ENCODE results near the gene TPM4.
A peak's percentile ranks its signal among the peaks of the same experiment; 100 is the strongest.

TPM4 gene

GRCh38 chr19:16042533-16043085, 33.7 kb upstream of the TPM4 start:
- DNase-seq = no peak

DNA sequence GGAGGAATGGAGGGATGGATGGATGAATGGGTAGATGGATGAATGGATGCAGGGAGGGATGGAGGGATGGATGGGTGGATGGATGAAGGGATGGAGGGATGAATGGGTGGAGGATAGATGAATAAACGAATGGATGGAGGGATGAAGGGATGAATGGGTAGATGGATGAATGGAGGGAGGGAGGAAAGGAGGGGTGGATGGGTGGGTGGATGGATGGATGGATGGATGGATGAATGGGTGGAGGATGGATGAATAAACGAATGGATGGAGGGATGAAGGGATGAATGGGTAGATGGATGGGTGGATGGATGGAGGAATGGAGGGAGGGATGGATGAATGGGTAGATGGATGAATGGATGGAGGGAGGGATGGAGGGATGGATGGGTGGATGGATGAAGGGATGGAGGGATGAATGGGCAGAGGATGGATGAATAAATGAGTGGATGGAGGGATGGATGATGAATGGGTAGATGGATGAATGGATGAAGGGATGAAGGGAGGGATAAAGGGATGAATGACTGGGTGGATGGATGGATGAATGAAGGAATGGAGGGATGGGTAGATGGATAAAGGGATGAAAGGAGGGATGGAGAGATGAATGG, 33.0 kb upstream of the TPM4 start:
- no peak for DNase-seq

DNA sequence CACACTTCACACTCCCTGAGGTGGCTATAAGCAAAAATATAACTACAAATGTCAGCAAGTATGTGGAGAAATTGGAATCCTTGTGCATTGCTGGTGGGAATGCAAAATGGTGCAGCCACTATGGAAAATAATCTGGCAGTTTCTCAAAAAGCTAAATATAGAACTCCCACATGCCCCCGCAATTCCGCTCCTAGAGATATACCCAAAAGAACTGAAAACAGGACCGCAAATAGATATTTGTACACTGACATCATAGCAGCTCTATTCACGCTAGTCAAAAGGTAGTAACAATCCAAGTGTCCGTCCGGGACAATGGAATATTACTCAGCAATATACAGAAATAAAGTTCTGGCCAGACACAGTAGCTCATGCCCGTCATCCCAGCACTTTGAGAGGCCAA, 31.5 kb upstream of the TPM4 start:
- no peak for DNase-seq

- DNase-seq = no peak
Observed at GRCh38 chr19:16045171-16045570, 31.1 kb upstream of the TPM4 start.

GRCh38 chr19:16045893-16046292, 30.4 kb upstream of the TPM4 start:
- no peak for DNase-seq

- DNase-seq = no peak
Observed at GRCh38 chr19:16048583-16048982, 27.7 kb upstream of the TPM4 start.

GRCh38 chr19:16051254-16052025, 24.9 kb upstream of the TPM4 start:
- no peak for DNase-seq

DNA sequence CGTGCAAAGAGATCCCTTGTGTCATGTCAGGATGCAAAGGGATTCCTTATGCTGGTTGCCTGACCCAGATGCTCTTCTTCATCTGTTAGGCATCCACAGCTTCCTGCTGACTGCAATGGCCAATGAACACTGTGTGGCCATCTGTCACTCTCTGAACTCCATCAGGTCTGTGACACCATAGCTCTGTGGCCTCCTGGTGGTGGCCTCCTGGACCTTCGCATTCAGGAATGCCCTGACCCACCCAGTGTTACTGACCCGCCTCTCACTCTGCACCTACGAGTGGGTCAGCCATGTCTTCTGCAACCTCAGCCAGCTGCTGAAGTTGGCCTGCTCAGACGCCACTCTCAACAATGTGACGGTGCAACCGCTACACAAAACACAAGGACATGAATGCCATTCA, 23.9 kb upstream of the TPM4 start:
- DNase-seq = no peak

- no peak for DNase-seq
Observed at GRCh38 chr19:16057062-16057461, 19.2 kb upstream of the TPM4 start.

DNA sequence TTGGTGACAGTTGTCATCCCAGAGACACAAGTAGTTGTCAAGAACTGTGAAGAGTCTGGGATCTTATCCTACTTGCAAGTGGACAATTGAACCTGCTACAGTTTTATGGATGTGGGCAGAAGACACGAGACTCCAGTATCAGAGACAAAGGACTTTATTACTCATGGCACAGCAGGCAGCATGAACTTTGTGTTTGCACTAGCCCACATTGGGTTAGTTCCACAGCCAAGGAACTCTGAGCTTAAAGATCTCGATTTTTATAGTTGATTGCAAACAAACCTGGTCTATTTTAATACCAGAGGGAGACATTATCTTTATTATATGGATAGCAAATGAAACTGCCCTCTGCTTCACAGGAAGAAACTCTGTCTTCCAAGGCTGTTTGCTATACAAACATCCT, 16.0 kb upstream of the TPM4 start:
- no peak for DNase-seq

DNA sequence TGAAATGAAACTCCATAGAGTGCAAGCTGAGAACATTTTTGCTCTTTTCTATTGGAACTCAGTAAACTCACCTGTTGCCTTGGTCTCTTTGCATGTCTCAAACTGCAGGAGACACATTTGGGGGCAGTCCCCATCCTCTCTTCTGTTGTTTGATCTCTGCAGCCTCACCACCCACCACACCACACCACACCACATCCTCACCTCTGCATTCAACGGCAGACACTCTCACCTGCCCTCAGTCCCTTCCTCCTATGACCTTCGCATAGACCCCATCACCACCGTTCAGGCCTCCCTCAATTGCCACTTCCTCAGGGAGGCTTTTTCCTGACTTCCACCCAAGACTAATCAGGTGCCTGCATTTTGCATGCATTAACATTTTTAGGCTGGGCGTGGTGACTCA, 14.4 kb upstream of the TPM4 start:
- no peak for DNase-seq

GRCh38 chr19:16062789-16063188, 13.5 kb upstream of the TPM4 start:
- DNase-seq = peak; percentile 45

- no peak for DNase-seq
Observed at GRCh38 chr19:16064209-16064889, 11.9 kb upstream of the TPM4 start.

- DNase-seq = no peak
Observed at GRCh38 chr19:16066611-16067104, 9.6 kb upstream of the TPM4 start.

GRCh38 chr19:16067205-16067938, 8.9 kb upstream of the TPM4 start:
- no peak for DNase-seq

GRCh38 chr19:16068696-16069259, 7.5 kb upstream of the TPM4 start:
- no peak for DNase-seq

DNA sequence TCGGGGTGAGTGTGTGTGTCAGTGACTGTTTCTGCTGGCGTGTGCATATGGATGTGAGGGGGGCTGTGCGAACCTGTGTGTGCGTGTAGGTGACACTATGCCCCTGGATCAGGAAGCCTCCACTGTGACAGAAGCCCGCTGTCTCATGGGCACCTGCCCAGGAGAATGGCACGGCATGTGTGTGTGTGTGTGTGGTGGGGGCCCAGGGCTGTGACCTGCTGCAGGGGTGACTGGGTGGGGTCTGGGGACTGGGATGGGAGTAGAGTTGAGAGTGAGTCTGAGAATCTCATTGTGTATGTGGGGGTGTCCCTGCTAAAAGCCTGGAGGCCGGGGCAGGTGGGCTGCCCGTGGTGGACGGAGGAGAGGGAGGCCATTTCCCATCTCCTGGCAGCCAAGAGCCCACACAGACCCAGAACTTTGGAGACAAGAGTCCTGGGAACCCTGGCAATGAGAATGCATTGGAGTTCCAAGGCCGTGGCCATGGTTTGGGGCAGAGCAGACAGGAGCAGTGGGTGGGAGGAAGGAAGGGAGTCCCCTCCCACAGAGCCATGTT, 6.4 kb upstream of the TPM4 start:
- DNase-seq = no peak

GRCh38 chr19:16070366-16070990, 5.8 kb upstream of the TPM4 start:
- no peak for DNase-seq

DNA sequence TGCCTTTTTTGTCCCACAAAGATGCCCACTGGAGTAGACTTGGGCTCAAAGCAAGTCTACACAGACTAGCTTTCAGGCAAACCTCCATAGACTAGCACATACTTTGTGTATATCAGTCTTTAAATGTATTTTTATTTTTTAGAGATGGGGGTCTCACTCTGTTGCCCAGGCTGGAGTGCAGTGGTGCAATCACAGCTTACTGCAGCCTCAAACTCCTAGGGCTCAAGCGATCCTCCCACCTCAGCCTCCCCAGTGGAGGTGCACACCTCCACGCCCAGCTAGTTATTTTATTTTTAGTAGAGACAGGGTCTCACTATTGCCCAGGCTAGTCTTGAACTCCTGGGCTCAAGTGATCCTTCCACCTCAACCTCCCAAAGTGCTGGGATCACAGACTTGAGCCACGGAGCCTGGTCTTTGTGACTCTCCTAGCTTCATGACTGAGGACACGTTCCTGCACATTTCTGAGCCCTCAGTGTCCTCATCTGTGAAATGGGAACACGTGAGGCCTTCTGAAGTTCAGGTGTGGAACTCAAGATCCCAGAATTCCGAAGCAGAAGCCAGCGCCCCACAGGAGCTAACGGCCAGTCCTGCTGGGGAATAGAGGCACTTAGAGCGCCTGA, 5.1 kb upstream of the TPM4 start:
- DNase-seq = no peak

- DNase-seq = no peak
Observed at GRCh38 chr19:16073481-16073880, 2.8 kb upstream of the TPM4 start.

DNA sequence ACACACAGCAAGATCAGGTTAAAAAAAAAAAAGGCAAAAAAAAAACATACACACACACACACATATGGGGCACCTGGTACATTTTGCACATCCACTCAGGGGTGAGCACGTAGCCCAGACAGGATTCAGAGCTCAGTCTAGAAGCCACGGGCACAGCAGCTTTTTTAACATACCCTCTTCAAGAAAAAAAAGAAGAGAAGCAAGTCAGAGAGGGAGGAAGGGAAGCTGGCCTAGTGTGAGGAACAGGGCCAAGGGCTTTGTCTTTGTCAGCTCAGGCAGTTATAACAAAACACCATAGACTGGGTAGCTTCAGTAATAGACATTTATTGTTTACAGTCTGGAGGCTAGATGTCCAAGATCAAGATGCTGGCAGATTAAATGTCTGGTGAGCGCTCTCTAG, 2.3 kb upstream of the TPM4 start:
- DNase-seq = peak; percentile 39
